ENCODE measurements around the gene PPP2R3B.

DNA sequence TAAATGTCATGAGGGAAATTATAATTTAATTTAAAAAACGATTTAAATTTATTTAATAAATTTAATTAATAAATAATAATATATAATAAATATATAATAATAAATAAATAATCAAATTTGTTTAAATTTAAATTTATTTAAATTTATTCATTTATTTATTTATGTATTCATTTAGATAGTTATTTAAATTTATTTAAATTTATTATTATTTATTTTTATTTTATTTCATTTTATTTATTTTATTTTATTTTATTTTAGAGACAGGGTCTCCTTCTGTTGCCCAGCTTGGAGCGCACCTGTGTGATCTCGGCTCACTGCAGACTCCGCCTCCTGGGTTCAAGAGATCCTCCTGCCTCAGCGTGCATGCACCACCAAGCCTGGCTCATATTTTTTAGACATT, 18.4 kb upstream of the PPP2R3B start:
- TF ChIP-seq ZNF720 (CRISPR knock-in tag; IDR thresholded peaks at IDR 0.05) (no peak), RBFOX2 (IDR thresholded peaks at IDR 0.05; ENCODE audit: low read depth, low read length) (no peak), ZNF777 (CRISPR knock-in tag; IDR thresholded peaks at IDR 0.05) (no peak), ELF1 (CRISPR knock-in tag; IDR thresholded peaks at IDR 0.05) (no peak), ATF7 (IDR thresholded peaks at IDR 0.05) (no peak), ATF7 (CRISPR knock-in tag; IDR thresholded peaks at IDR 0.05) (no peak), SMC3 (IDR thresholded peaks at IDR 0.05; ENCODE audit: low read length) (no peak), BRCA1 (CRISPR knock-in tag; IDR thresholded peaks at IDR 0.05) (no peak), TAF1 (CRISPR knock-in tag; IDR thresholded peaks at IDR 0.05) (no peak), JUN (CRISPR knock-in tag; IDR thresholded peaks at IDR 0.05) (no peak)
- TF ChIP-seq, protein P1, sequence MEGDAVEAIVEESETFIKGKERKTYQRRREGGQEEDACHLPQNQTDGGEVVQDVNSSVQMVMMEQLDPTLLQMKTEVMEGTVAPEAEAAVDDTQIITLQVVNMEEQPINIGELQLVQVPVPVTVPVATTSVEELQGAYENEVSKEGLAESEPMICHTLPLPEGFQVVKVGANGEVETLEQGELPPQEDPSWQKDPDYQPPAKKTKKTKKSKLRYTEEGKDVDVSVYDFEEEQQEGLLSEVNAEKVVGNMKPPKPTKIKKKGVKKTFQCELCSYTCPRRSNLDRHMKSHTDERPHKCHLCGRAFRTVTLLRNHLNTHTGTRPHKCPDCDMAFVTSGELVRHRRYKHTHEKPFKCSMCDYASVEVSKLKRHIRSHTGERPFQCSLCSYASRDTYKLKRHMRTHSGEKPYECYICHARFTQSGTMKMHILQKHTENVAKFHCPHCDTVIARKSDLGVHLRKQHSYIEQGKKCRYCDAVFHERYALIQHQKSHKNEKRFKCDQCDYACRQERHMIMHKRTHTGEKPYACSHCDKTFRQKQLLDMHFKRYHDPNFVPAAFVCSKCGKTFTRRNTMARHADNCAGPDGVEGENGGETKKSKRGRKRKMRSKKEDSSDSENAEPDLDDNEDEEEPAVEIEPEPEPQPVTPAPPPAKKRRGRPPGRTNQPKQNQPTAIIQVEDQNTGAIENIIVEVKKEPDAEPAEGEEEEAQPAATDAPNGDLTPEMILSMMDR (CRISPR knock-in tag; IDR thresholded peaks at IDR 0.05): no peak
- TF ChIP-seq, protein P2, sequence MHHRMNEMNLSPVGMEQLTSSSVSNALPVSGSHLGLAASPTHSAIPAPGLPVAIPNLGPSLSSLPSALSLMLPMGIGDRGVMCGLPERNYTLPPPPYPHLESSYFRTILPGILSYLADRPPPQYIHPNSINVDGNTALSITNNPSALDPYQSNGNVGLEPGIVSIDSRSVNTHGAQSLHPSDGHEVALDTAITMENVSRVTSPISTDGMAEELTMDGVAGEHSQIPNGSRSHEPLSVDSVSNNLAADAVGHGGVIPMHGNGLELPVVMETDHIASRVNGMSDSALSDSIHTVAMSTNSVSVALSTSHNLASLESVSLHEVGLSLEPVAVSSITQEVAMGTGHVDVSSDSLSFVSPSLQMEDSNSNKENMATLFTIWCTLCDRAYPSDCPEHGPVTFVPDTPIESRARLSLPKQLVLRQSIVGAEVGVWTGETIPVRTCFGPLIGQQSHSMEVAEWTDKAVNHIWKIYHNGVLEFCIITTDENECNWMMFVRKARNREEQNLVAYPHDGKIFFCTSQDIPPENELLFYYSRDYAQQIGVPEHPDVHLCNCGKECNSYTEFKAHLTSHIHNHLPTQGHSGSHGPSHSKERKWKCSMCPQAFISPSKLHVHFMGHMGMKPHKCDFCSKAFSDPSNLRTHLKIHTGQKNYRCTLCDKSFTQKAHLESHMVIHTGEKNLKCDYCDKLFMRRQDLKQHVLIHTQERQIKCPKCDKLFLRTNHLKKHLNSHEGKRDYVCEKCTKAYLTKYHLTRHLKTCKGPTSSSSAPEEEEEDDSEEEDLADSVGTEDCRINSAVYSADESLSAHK (CRISPR knock-in tag; IDR thresholded peaks at IDR 0.05; ENCODE audit: borderline replicate concordance): no peak
- TF ChIP-seq, protein P3, sequence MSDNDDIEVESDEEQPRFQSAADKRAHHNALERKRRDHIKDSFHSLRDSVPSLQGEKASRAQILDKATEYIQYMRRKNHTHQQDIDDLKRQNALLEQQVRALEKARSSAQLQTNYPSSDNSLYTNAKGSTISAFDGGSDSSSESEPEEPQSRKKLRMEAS (IDR thresholded peaks at IDR 0.05): no peak
- TF ChIP-seq, protein P4, sequence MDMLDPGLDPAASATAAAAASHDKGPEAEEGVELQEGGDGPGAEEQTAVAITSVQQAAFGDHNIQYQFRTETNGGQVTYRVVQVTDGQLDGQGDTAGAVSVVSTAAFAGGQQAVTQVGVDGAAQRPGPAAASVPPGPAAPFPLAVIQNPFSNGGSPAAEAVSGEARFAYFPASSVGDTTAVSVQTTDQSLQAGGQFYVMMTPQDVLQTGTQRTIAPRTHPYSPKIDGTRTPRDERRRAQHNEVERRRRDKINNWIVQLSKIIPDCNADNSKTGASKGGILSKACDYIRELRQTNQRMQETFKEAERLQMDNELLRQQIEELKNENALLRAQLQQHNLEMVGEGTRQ (IDR thresholded peaks at IDR 0.05; ENCODE audit: low read depth, low read length): no peak
- TF ChIP-seq, protein P4 (CRISPR knock-in tag; IDR thresholded peaks at IDR 0.05; ENCODE audit: borderline replicate concordance): no peak

All from HepG2 (cell line).